Stimulated activated CD8-positive, alpha-beta memory T cell treated with anti-CD3 and anti-CD28 coated beads, Interleukin-2, amount 100 ng/mL, for 1 hour (primary cell): Measurements from ENCODE around the gene CRIP3.

Experiments
- DNase-seq, 2 donors: peaks; one replicate each; pipeline ENCODE4 v3.0.0-alpha.2; 2020; ENCODE audit warnings: low read depth in 2 of 2

The CRIP3 gene

GRCh38 chr6:43290339-43290904, 18.2 kb downstream of the CRIP3 start:
- no peak for DNase-seq

DNA sequence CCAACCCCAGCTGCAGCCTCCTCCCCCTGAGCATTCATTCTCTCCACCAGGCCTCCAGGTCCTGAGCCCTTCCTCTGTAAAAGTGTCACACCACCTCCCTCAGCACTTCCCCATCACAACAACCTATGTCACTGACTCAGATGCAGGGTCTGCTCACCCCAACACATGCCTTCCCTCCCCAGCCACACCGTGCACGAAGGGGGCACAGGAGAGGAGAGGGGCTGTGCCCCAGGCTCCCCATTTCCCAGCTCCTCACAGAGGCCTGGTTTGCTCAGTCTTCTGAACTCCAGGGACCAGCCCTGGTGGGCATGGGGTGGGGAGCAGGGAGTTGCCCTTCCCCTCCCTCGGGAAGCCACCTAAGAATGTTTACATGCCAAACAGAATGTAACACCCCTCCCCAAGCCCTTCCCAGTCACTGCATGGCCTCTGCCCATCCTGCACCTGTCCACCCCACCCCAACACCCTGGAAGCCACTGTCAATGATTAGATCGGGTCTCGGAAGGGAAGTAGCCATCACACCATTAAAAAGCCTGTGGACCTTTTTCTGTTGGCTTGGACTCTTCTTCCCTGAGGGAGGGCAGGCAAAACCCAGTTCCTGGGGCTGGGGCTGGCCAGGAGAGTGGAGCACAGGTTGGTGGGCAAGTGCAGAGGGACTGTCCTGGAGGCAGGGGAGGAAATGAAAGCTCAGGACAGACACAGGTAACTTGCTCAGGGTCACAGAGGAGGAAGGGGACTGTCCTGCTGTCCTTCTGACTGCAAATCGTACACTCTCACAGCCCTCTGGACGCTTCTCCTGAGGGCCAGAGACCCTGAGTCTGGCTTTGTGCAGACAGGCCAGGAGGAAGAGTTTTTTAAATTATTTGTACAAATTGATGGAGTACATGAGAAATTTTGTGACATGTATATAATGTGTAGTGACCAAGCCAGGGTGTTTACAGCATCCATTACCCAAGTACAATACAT, 20.6 kb downstream of the CRIP3 start:
- no peak for DNase-seq

DNA sequence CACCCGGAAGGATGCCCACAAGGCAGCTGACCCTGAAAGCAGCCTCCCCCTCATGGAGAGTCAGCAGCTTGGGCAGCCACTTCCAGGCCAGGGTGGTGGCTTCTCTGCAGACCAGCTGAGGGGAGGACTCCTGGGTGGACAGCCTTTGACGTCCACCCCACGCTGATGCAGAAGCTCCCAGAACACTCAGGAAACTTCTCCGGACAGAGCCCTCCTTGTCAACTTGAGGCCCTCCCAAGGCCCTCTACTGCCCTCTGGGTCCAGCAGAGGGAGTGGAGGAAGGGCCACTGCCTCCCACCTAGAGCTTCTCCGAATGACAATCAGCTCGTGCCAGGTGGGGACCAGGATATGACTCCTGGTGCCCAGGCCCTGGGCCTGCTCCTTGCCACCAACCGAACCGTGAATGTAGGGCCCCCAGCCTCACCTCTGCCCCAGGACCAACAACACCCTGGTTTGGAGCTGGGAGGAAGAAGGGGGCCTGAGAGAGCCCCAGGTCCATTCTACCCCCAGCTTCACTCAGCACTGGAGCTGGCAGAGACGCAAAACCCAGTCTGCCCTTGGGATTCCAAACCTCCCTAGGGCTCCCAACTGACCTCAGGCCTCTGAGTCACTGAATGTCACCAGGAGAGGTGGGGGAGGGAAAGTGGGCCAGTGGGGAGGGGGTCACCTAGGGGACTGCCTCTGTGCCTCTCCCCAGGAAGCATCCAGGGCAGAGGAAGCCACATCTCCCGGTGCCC, 21.5 kb downstream of the CRIP3 start:
- DNase-seq = no peak

- no peak for DNase-seq
These were observed 22.1 kb downstream of the CRIP3 start for GRCh38 chr6:43286456-43286979.

DNA sequence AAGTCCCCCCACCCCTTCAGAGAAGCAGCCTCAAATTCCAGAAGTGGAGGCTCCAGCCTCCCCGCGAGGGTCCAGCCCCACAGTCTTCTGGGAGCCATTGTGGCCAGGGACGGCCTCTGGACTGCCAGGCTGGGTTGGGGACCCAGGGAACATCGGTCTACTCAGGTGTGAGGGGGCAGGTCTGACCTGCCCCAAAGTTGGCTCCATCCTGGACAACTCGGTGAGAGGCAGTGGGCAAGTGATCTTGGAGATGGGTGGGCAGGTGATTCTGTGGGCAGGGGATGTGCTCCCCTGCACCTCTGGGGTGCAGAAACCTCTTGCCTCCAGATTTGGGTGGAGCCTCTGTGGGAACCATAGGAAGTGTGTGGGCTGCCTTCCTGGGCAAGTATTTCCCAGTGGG, 22.8 kb downstream of the CRIP3 start:
- no peak for DNase-seq

GRCh38 chr6:43284991-43285781, 23.4 kb downstream of the CRIP3 start:
- DNase-seq = no peak

DNA sequence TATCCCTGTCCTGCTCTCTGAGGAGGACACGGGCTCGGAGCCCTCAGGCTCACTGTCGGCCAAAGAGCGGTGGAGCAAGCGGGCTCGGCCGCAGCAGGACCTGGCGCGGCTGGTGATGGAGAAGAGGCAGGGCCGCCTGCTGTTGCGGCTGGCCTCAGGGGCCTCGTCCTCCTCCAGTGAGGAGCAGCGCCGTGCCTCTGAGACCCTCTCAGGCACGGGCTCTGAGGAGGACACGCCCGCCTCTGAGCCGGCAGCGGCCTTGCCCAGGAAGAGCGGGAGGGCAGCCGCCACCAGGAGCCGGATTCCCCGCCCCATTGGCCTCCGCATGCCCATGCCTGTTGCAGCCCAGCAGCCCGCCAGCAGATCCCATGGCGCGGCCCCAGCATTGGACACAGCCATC, 24.7 kb downstream of the CRIP3 start:
- no peak for DNase-seq

DNA sequence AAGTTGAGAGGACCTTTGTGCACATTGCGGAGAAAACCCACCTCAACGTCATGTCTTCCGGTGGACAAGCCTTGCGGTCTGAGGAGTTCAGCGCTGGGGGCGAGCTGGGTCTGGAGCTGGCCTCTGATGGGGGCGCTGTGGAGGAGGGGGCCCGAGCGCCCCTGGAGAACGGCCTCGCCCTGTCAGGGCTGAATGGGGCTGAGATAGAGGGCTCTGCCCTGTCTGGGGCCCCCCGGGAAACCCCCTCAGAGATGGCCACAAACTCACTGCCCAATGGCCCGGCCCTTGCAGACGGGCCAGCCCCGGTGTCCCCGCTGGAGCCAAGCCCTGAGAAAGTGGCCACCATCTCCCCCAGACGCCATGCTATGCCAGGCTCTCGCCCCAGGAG, 25.1 kb downstream of the CRIP3 start:
- DNase-seq = no peak

DNA sequence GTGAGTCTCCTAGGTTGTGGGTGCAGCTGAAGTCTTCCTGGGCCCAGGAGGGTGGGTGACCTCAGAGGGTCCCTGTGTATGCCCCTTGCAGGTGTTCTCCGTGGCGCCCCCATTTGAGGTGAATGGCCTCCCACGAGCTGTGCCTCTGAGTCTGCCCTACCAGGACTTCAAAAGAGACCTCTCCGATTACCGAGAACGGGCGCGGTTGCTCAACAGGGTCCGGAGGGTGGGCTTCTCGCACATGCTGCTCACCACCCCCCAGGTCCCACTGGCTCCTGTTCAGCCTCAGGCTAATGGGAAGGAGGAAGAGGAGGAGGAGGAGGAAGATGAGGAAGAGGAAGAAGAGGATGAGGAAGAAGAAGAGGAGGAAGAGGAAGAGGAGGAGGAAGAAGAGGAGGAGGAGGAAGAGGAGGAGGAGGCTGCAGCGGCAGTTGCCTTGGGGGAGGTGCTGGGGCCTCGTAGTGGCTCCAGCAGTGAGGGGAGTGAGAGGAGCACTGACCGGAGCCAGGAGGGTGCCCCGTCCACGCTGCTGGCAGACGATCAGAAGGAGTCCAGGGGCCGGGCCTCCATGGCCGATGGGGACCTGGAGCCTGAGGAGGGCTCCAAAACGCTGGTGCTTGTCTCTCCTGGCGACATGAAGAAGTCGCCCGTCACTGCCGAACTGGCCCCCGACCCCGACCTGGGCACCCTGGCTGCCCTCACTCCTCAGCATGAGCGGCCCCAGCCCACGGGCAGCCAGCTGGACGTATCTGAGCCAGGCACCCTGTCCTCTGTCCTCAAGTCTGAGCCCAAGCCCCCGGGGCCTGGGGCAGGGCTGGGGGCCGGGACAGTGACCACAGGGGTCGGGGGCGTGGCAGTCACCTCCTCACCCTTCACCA, 25.8 kb downstream of the CRIP3 start:
- no peak for DNase-seq

DNA sequence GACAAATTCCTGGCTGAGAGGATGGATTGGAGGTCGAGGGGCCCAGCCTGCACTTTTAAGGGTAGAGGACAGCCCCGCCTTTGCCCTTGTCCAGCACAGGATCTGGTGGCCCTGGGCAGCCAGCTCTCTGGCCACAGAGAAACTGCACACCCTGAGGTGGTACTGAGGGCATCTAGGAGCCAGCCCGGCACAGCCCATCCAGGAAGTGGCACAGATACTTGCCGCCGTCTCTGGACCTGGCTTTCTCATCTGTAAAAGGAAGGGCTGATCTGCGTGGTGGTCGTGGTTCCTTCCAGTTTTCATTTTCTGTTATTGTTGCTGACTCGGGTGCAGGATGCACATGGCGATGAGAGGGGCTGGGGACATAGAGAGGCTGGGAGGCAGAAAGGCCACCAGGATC, 26.6 kb downstream of the CRIP3 start:
- no peak for DNase-seq

DNA sequence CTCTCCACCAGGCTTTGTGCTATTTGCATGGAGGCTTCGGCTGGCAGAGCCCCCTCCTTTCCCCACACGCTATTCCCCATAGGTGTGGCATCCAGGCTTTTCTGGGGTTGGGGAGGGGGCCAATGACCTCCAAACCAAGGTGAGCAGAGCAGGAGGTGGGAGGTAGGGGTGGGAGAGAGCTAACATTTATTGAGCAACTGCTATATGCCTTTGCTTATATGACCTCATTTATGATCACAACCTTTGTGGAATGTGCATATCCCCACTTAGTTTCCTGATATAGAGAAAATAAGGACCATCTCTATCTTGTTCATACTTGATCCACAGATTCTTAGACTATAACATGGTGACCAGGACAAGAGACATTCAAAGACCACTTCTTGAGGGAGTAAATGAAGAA, 28.4 kb downstream of the CRIP3 start:
- no peak for DNase-seq

DNA sequence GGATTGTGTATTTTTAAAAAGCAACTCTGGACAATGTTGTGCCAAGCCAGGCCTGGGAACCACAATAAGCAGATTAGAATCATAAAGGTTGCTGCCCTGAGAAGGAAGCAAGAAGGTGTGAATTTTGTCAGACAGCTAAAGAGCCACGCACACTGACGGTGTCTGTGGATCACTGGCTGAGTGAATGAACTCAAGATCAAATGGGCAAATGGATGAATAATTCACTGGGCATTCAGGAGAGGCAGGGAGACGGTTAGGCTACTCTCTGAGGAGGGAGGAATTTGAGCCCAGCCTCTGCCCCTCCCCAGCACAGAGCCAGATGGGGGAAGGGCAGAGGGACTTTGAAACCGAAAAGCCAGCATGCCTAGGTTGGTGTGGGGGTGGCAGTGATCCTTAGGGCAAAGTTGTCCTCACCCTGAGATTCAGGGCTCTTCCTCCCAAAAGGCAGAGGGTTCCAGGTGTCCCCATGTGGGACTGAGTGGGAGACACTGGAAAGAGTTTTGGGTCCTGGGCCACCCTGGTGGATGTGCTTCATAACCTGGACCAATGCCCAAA, 30.0 kb downstream of the CRIP3 start:
- DNase-seq = no peak

- no peak for DNase-seq
These were observed 30.7 kb downstream of the CRIP3 start for GRCh38 chr6:43277643-43278523.

GRCh38 chr6:43277306-43277642, 31.4 kb downstream of the CRIP3 start:
- no peak for DNase-seq

- DNase-seq = no peak
These were observed 31.9 kb downstream of the CRIP3 start for GRCh38 chr6:43276577-43277305.

DNA sequence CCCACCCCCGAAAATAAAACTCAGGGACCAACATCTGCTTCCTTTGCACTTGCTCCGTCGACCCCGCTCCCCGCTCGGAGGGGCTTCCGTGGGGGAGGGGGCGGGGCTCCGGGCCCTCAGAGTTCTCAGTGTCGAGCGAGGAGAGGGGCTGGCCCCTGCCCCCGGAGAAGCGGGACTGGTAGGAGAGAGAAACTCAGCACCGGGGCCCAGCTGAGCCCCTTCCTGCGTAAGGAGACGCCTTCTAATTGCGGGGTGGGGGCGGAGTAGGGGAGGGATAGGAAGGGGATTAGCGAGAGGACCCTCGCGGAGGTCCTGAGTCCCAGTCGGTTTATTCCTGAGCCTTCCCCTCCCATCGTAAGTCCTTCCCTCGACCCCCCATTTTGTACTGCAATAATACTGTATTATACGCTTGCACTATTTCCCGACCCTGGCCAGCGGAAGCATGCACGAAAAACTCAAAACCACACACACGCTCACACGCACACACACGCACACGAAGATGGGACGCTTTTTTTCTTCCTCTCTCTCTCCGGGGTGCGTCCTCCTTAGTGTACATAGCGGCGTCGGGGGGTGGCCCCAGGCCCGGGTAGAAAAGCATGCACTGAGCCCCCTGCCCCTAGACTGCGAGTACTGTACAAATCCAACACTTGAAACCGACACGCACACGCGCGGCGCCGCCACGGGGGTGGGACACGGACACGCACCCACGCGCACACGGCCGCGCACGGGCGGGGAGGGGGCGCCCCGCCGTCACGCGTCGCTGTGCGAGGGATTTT, 32.6 kb downstream of the CRIP3 start:
- DNase-seq = no peak

DNA sequence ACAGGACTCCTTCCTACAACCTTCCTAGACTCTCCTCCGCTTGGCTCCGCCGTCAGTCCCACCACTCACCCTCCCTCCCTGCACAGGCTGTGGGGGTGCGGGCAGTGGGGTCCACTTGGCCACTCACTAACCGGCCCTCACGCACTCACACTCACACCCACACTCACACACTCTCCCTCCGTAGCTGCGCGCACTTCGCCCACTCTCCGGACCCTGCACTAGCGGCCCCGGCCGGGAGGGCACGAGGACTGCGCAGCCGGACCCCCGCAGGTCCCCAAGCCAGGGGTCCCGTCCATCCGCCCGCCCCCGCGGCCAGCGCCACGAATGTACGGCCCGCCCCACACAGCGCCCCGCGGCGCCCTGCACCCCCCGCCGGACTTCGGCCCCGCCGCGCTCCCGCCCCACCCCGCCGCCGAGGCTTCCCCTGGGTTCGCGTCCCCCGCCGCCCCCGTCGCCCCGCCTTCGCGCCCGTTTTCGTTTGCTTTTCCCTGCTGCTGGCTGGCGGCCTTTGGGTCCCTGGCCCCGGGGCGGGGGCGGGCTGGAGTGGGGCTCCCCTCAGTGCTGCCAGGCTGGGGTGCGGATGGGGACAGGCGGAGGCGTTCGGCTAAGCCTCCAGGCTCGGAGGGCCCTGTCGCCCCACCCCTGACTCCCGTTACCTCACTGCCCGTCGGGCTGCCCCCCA, 33.6 kb downstream of the CRIP3 start:
- no peak for DNase-seq
